OCI-LY3 (cell line): ENCODE results near the gene STX10.

Source experiments
- EZH2phosphoT487 ChIP-seq: fragments of 200-600 bp; shearing (Covaris generic); IDR thresholded peaks from 2 replicates; pipeline ENCODE4 v1.6.1; 2018; ENCODE audit warnings: antibody characterized with exemption, mixed run types, low read depth
- TF ChIP-seq, protein P1 (sequence below): fragments of 200-600, 300-600 bp; sonication (generic); IDR thresholded peaks from 2 replicates; pipeline ENCODE4 v1.5.1; 2014; ENCODE audit warnings: antibody characterized with exemption, low read length, low read depth

DNA sequence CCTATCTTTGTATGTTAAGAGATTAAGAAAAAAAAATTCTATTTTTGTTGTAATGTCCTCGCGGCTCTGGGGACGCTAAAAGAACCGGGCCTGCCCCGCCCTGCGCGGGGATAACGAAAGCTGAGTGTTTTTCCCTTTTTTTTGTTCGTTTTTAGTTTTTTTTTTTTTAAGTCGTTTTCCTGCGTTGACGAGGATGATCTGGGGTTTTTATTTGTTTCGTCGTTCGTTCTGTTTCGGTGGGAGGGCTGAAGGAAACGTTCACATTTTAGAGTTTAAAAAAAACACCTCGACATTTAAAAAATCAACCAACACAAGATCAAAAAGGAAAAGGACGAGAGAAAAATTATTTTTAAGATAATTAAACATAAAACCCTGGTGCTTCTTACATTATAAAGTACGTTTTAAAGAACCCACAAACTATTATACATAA lies 53.1 kb downstream of the STX10 start:
- TF ChIP-seq, protein P1, sequence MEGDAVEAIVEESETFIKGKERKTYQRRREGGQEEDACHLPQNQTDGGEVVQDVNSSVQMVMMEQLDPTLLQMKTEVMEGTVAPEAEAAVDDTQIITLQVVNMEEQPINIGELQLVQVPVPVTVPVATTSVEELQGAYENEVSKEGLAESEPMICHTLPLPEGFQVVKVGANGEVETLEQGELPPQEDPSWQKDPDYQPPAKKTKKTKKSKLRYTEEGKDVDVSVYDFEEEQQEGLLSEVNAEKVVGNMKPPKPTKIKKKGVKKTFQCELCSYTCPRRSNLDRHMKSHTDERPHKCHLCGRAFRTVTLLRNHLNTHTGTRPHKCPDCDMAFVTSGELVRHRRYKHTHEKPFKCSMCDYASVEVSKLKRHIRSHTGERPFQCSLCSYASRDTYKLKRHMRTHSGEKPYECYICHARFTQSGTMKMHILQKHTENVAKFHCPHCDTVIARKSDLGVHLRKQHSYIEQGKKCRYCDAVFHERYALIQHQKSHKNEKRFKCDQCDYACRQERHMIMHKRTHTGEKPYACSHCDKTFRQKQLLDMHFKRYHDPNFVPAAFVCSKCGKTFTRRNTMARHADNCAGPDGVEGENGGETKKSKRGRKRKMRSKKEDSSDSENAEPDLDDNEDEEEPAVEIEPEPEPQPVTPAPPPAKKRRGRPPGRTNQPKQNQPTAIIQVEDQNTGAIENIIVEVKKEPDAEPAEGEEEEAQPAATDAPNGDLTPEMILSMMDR, result no peak
- TF ChIP-seq EZH2phosphoT487, result no peak
